Measurements from ENCODE around the gene PLCB3. TPM values are rescaled to one million over a fixed set of nuclear protein-coding genes. Genes with fewer than 3 reads are reported as not detected.

Gene PLCB3
- total and polyA plus RNA-seq, 2 of the 13 experiments (the other 11 are each of a cell fraction or from before 2014, with no cell fraction given), result 7.5 to 13.8 TPM

- no peak for TF ChIP-seq DDIT3 (CRISPR knock-in tag; IDR thresholded peaks at IDR 0.05)
- TF ChIP-seq ZNF335 (CRISPR knock-in tag; IDR thresholded peaks at IDR 0.05), result no peak
- TF ChIP-seq GATAD2A (CRISPR knock-in tag; IDR thresholded peaks at IDR 0.05), result peak; percentile 38; the same call in 1 of the 2 replicates
- peak; percentile 79 for TF ChIP-seq THAP11 (CRISPR knock-in tag; IDR thresholded peaks at IDR 0.05)
- no peak for TF ChIP-seq CHD4 (IDR thresholded peaks at IDR 0.05; ENCODE audit: borderline replicate concordance, low read length)
- TF ChIP-seq ZFX (CRISPR knock-in tag; IDR thresholded peaks at IDR 0.05; ENCODE audit: low read depth), result no peak; the same call in 1 of the 2 replicates
- TF ChIP-seq ZC3H4 (CRISPR knock-in tag; IDR thresholded peaks at IDR 0.05; ENCODE audit: borderline replicate concordance), result peak; percentile 36; the same call in 1 of the 2 replicates
- TF ChIP-seq, protein P1, sequence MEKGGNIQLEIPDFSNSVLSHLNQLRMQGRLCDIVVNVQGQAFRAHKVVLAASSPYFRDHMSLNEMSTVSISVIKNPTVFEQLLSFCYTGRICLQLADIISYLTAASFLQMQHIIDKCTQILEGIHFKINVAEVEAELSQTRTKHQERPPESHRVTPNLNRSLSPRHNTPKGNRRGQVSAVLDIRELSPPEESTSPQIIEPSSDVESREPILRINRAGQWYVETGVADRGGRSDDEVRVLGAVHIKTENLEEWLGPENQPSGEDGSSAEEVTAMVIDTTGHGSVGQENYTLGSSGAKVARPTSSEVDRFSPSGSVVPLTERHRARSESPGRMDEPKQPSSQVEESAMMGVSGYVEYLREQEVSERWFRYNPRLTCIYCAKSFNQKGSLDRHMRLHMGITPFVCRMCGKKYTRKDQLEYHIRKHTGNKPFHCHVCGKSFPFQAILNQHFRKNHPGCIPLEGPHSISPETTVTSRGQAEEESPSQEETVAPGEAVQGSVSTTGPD (CRISPR knock-in tag; IDR thresholded peaks at IDR 0.05), result no peak
- TF ChIP-seq LCORL (IDR thresholded peaks at IDR 0.05), result no peak
- no peak for TF ChIP-seq LCORL (CRISPR knock-in tag; IDR thresholded peaks at IDR 0.05)
- TF ChIP-seq, protein P2, sequence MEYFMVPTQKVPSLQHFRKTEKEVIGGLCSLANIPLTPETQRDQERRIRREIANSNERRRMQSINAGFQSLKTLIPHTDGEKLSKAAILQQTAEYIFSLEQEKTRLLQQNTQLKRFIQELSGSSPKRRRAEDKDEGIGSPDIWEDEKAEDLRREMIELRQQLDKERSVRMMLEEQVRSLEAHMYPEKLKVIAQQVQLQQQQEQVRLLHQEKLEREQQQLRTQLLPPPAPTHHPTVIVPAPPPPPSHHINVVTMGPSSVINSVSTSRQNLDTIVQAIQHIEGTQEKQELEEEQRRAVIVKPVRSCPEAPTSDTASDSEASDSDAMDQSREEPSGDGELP (IDR thresholded peaks at IDR 0.05; ENCODE audit: borderline replicate concordance, low read depth), result peak; percentile 23; the same call in 1 of the 2 replicates
- TF ChIP-seq SP140L (CRISPR knock-in tag; IDR thresholded peaks at IDR 0.05; ENCODE audit: borderline replicate concordance), result no peak
- no peak for TF ChIP-seq SKI (IDR thresholded peaks at IDR 0.05; ENCODE audit: partially characterized antibody)
- TF ChIP-seq ZNF24 (IDR thresholded peaks at IDR 0.05), result peak; percentile 40; the same call in 1 of the 2 replicates
- no peak for TF ChIP-seq ZKSCAN1 (IDR thresholded peaks at IDR 0.05; ENCODE audit: low read length)
- TF ChIP-seq DR1 (CRISPR knock-in tag; IDR thresholded peaks at IDR 0.05), result no peak
- TF ChIP-seq IKZF1 (IDR thresholded peaks at IDR 0.05), result no peak
- no peak for TF ChIP-seq ZHX2 (IDR thresholded peaks at IDR 0.05; ENCODE audit: low read depth)
- peak; percentile 70; the same call in 1 of the 2 replicates for TF ChIP-seq ZHX2 (CRISPR knock-in tag; IDR thresholded peaks at IDR 0.05; ENCODE audit: borderline replicate concordance)
- TF ChIP-seq, protein P3, sequence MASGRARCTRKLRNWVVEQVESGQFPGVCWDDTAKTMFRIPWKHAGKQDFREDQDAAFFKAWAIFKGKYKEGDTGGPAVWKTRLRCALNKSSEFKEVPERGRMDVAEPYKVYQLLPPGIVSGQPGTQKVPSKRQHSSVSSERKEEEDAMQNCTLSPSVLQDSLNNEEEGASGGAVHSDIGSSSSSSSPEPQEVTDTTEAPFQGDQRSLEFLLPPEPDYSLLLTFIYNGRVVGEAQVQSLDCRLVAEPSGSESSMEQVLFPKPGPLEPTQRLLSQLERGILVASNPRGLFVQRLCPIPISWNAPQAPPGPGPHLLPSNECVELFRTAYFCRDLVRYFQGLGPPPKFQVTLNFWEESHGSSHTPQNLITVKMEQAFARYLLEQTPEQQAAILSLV (CRISPR knock-in tag; IDR thresholded peaks at IDR 0.05; ENCODE audit: borderline replicate concordance), result no peak
Measured at GRCh38 chr11:64304316-64305072, 53.2 kb downstream of the PLCB3 start (continued).
